Activated naive CD4-positive, alpha-beta T cell (primary cell): ENCODE measurements around the gene SHLD3.
"Not testable (repeated sequence)": the region's sequence is repeated elsewhere in the genome, so short reads cannot be mapped to it uniquely, and the experiment has no call there.

ENCODE experiments used
- DNase-seq, 4 experiments: peaks; one replicate each; lab custom pipeline; 2025; lab: John Stamatoyannopoulos, UW

SHLD3 gene

GRCh38 chr5:65624571-65625555 is at the start of gene SHLD3, which contains the start of gene TRAPPC13:
SHLD3 (plus strand) TSS chr5:65625027; CDS start chr5:65629588, 4,561 bp downstream.
TRAPPC13 (plus strand) TSS chr5:65625027; CDS start chr5:65625061, 34 bp downstream.
- peak; percentile 42 to 83 (median 68) for DNase-seq

GRCh38 chr5:65577141-65577540 is 47.7 kb upstream of the SHLD3 start:
- DNase-seq, result no peak

- no peak for DNase-seq
These were observed 36.1 kb upstream of the SHLD3 start for GRCh38 chr5:65588694-65589093.

- not testable (repeated sequence) for DNase-seq
These were observed 23.1 kb upstream of the SHLD3 start for GRCh38 chr5:65601761-65602160.

- DNase-seq, result no peak
These were observed 13.3 kb upstream of the SHLD3 start for GRCh38 chr5:65611524-65611923.

GRCh38 chr5:65612298-65612907 is 12.4 kb upstream of the SHLD3 start:
- no peak for DNase-seq

- no peak for DNase-seq
These were observed 4.8 kb upstream of the SHLD3 start for GRCh38 chr5:65620021-65620420.

GRCh38 chr5:65621961-65622360 is 2.9 kb upstream of the SHLD3 start:
- not testable (repeated sequence) for DNase-seq

- DNase-seq, result no peak
These were observed 1.3 kb upstream of the SHLD3 start for GRCh38 chr5:65623482-65623881.

- DNase-seq, result peak; percentile 70 to 87 (median 78)
These were observed 729 bp upstream of the SHLD3 start, which contains the start of gene TRIM23 for GRCh38 chr5:65624025-65624570. TRIM23 (minus strand) TSS chr5:65624333; CDS start chr5:65624274, 59 bp downstream.

- DNase-seq, result no peak
These were observed 916 bp downstream of the SHLD3 start for GRCh38 chr5:65625743-65626142.

GRCh38 chr5:65630981-65631380 is 6.2 kb downstream of the SHLD3 start:
- DNase-seq, result no peak

- DNase-seq, result no peak
These were observed 15.4 kb downstream of the SHLD3 start for GRCh38 chr5:65640240-65640639.

- no peak for DNase-seq
These were observed 22.1 kb downstream of the SHLD3 start for GRCh38 chr5:65646938-65647337.

GRCh38 chr5:65647941-65648340 is 23.1 kb downstream of the SHLD3 start:
- no peak for DNase-seq

- DNase-seq, result no peak
These were observed 26.3 kb downstream of the SHLD3 start for GRCh38 chr5:65651144-65651543.

- DNase-seq, result no peak
These were observed 29.9 kb downstream of the SHLD3 start for GRCh38 chr5:65654713-65655112.

- no peak for DNase-seq
These were observed 39.1 kb downstream of the SHLD3 start for GRCh38 chr5:65663804-65664521.

GRCh38 chr5:65668696-65669095 is 43.9 kb downstream of the SHLD3 start:
- DNase-seq, result no peak

GRCh38 chr5:65672796-65673195 is 48.0 kb downstream of the SHLD3 start:
- DNase-seq, result no peak

GRCh38 chr5:65674749-65675148 is 49.9 kb downstream of the SHLD3 start:
- DNase-seq, result no peak

GRCh38 chr5:65676056-65676455 is 51.2 kb downstream of the SHLD3 start:
- DNase-seq, result not testable (repeated sequence)
